Measurements from ENCODE around the gene SLC12A2.

Gene SLC12A2

DNA sequence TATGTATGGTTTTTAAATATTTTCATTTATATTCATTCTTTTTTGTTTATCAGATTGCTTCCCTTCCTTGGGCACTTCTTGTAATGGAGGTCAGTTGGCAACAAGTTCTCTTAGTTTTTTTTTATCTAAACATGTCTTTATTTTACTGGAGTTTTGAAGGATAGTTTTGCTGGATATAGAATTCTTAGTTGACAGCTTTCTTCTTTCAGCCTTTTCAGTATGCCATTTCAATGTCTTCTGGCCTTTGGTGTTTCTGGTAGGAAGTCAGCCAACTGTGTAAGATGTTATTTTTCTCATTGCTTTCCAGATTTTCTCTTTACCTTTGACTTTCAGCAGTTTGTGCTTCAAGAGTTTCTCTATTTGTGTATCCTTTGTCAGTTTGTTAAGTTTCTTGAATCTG, 14.2 kb downstream of the SLC12A2 start:
- no peak for DNase-seq

- no peak for DNase-seq
These were observed 16.4 kb downstream of the SLC12A2 start for GRCh38 chr5:128099944-128100343.

DNA sequence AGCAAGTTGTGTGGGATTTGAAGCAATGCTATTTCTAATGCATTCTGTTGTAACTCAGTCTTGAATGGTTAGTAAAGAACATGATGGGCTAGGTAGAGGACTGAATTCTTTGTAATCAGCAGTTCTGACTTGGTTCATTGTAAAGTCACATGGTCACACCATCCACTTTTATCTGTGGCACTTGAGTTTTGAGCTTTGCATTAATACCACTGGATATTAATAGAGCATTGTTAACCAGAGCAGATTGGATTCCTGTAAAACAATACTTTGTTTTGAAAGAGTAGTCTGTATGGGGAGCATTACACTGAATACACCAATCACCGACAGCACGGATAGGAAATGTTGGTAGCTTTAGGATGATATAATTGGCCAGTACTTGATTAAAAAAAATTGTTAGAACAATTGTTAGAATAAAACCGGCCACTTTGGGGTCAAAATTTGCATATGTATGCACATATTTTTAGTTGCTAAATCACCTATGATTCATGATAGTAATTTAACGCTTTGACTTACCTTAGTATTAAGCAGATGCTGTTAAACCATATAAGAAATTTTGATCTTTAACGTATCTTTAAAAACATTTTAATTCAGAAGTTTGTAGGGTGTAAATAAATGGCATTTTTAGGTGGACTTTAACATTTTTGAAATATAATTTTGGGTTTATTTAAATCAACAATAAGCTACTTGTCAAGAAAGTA, 17.4 kb downstream of the SLC12A2 start:
- DNase-seq = no peak

GRCh38 chr5:128101676-128102075, 18.1 kb downstream of the SLC12A2 start:
- DNase-seq = no peak

DNA sequence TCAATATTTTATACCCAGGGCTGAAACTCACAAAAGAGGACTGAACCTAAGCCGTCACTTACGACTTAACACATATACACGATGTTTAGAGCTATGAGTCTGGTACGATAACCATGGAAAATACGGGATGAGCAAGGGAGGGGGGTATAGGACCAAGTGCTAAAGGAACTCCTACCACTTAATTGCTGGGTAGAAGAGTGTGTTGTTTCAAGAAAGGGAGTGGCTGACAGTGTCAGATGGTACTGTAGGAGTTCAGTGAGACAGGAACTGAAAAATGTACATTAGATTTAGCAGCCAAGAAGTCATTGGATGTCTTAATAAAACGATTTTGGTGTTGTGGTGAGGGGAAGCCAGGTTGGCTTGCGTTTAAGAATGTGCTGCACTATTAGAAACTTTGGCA, 21.6 kb downstream of the SLC12A2 start:
- DNase-seq = no peak

DNA sequence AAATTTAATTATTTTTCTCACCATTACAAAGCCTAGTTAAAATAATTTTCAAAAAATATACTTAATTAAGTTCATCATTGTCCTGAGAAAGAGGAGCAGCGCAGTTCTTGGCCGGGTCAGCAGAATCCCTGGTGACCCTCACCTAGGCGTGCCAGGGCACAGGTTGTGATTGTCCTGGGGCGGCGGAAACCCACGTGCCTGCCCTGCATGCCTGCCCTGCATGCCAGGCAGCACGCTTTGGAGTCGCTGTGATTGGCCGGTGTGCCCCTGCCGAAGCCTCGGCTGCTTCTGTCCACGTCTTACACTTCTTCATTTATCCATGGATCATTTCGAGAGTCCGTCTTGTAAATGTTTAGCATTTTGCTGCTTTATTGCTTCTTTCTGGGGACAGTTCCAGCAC, 25.6 kb downstream of the SLC12A2 start:
- no peak for DNase-seq

- no peak for DNase-seq
These were observed 26.2 kb downstream of the SLC12A2 start for GRCh38 chr5:128109766-128110165.

DNA sequence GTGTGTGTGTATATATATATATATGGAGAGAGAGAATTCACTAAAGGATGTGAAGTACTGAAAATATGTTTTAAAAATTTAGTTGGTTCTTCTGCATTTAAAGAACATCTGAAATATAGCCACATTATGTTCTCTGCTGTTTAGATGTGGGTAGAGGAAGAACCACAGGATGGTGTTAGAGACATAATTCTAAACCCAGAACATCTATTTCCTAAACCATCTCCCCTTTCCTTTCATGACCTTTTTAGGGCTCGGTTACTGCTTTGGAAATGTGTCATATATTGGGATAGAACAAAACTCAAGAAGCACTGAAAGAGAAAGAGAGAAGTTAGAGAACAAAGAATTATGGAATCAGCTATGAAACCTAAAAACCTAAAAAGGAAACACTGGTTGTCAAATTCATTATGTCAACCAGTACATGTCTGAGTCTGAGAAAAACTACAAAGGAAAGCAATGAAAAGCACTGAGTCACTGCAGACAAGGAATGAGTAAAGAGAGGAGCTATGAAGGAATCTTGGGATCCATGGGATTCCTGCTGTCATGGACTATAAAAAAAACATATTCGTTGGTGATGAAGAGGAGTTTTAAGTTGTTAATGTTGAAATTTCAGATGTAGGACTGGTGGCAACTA, 28.4 kb downstream of the SLC12A2 start:
- no peak for DNase-seq

GRCh38 chr5:128116445-128116844, 32.9 kb downstream of the SLC12A2 start:
- no peak for DNase-seq

- no peak for DNase-seq
These were observed 34.6 kb downstream of the SLC12A2 start for GRCh38 chr5:128118214-128118613.

GRCh38 chr5:128121651-128122050, 38.1 kb downstream of the SLC12A2 start:
- no peak for DNase-seq

DNA sequence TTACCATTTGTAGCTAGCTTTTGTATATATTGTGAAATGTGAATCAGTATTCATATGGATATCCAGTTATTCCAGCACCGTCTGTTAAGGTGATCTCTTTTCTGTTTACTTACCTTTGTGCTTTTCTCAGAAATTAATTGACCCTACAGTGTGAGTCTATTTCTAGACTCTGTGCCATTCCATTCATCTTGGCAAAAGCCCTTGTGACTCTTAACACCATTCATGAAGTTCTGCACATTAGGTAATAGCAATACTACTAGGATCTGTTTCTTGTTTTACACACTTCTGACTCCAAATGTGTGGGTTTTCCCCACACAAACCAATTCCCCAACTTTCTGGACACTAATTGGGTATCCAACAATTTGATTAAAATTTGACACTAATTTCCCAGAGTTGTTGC, 40.4 kb downstream of the SLC12A2 start:
- no peak for DNase-seq

GRCh38 chr5:128126241-128126640, 42.7 kb downstream of the SLC12A2 start:
- no peak for DNase-seq

DNA sequence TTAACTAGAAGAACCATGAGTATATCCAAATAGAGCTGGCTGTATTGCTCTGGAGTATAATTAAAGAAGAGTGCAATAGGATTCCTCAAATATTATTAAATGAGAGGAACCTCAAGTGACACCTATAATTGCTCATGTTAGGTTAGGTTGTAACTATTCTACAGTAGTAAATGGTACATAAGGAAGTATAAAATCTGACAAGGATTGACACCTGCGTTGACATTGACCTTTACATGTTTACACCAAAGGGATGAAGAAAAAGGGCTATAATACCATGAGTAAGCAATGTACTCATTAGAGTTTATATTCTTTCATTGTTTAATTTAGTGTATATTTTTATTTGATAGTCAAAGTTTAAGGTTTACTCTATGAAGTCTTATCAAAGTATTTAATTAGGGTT, 48.9 kb downstream of the SLC12A2 start:
- no peak for DNase-seq

DNA sequence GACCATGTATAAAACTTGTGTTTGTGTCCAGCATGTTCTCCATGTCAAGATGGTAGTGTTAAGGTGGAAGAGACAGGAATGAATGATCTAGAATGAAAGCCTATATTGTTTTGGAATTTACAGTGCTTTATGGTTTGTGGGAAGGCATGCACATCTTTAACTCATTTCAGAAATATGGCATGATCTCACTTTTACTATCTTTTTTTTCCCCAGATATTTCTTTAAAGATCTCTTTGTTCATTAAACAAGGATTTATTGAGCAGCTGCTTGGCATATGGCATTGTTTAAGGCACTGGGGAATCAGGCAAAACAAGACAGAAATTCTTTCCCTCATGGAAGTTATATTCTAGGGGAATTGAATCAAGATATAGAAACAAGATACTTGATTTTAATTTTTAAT, 51.7 kb downstream of the SLC12A2 start:
- no peak for DNase-seq

DNA sequence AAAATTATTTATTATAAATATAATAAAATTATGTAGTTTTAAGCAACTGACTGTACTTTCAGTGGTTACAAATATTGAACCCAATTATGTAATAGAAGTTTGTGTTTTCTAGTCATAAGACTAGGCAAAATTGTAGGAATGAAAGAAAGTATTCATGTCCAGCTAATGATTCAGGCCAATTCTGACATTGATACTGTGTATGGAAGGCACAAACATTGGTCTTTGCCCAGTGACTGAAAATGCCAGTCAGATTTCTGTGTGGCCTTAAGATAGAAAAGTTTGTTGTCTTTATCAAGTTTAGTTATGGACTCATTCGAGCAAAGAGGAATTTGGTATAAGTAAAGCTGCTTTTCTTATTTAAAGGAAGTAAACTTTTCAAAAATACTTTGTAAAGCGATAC, 60.3 kb downstream of the SLC12A2 start:
- no peak for DNase-seq

DNA sequence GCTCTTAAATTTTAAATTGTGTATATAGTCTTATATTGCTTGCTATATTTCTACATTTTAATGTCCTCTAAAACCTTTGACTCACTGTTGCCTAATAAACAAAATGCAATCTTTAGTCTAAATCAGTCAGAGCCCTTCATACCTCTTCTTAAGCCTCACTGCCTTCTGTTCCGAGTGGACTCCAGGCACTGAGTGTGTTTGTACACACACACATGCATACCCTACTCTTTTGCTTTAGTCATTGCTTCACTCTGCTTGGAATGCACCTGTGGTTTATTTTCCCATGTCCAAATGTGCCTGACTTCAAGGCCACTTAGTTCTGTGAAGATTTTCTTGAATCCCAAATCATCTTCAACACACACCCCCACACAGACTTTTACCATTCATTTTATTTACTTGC, 60.9 kb downstream of the SLC12A2 start:
- DNase-seq = no peak

DNA sequence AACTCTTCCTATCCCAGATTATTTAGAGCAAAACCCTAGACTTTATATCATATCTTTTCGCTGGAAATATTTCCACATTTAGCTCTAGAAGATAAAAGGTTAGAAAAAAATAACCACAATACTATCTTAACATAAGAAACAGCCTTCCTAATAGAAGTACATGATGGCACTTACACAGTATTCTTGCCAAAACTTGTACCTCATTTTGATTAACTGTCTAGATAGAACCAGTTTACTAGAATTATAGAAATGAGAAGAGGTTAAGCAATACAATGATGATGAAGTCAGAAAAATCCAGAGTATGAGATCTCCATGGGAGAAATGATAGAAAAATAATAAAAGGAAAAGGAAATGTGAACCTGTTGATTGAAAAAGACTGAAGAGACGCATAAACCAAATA, 63.1 kb downstream of the SLC12A2 start:
- DNase-seq = no peak

GRCh38 chr5:128154943-128155342, 71.4 kb downstream of the SLC12A2 start:
- no peak for DNase-seq

GRCh38 chr5:128155776-128156175, 72.2 kb downstream of the SLC12A2 start:
- no peak for DNase-seq

DNA sequence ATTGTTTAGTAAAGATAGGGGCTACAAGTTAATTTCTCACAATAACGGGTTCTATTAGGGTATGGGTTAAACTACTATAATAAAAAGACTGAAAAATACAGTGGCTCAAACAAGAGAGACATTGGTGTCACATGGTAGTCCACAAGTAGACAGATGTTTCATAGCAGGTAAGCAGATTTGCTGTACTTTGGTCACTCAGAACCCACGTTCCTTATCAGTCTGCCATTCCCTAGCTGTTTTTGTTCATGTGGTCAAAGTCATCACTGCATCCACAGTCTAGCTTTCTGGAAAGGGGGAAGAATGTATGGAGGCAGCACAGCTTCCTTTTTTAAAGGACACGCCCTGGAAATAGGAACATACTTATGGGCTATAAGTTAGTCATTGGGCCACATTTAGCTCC, 73.0 kb downstream of the SLC12A2 start:
- no peak for DNase-seq

GRCh38 chr5:128158342-128158741, 74.8 kb downstream of the SLC12A2 start:
- DNase-seq = no peak

- no peak for DNase-seq
These were observed 80.4 kb downstream of the SLC12A2 start for GRCh38 chr5:128163991-128164390.

- no peak for DNase-seq
These were observed 85.9 kb downstream of the SLC12A2 start for GRCh38 chr5:128169401-128170017.

DNA sequence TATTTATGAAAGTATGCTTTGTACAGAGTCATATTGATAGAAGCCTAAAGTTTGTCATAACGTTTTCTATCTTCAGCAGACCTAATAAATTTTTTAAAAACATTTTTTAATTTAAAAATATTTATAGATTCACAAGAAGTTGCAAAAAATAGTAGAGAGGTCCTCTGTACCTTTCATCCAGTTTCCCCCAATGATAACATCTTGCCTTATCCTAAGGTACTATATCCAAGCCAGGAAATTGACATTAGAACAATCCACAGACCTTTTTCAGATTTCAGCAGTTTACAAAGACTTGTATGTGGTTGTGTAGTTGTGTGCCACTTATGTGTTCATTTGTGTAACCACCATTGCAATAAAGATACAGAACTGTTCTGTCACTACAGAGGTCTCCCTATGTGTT, 88.5 kb downstream of the SLC12A2 start:
- DNase-seq = no peak
